Caco-2 (cell line): Measurements from ENCODE around the gene EIF3F. TPM values are rescaled to one million over a fixed set of nuclear protein-coding genes. Genes with fewer than 3 reads are reported as not detected.

Source experiments
- BruUV-seq: library from RNA; stranded (reverse); fragments of 400-500 nt; replicated peaks from 2 replicates; lab custom pipeline; 2021; lab: Mats Ljungman, UMichigan
- CTCF ChIA-PET: fragments of 300-600 bp; sonication (Branson Sonifier 250); formaldehyde crosslinking; loops from one replicate; lab custom pipeline; 2022; ENCODE audit warnings: antibody characterized with exemption; lab: Charles Lee
- POLR2A ChIA-PET: fragments of 300-600 bp; sonication (Branson Sonifier 250); formaldehyde crosslinking; loops from one replicate; lab custom pipeline; 2022; ENCODE audit warnings: antibody characterized with exemption; lab: Charles Lee
- DNase-seq, 2 experiments: peaks; one replicate each; pipeline versions ENCODE4 v3.0.0 to v3.0.0-alpha.2; 2020 to 2022
- H3K27me3 ChIP-seq: replicated peaks from 2 replicates; pipeline ENCODE4 v1.6.0; 2011; ENCODE audit warnings: low read length; ENCODE audit not compliant: control insufficient read depth, insufficient read depth
- H3K36me3 ChIP-seq: 2 replicates; pipeline ENCODE4 v1.5.1; 2011; ENCODE audit warnings: low read length; ENCODE audit not compliant: control insufficient read depth, insufficient read depth
- H3K4me1 ChIP-seq: fragments of 250-450 bp; sonication (Bioruptor Pico); 2 replicates; pipeline ENCODE4 v1.5.1; 2020; ENCODE audit warnings: mild to moderate bottlenecking
- H3K4me3 ChIP-seq: 2 replicates; pipeline ENCODE4 v1.5.1; 2011; ENCODE audit warnings: low read depth, mild to moderate bottlenecking, control low read depth, low read length
- H3K9me3 ChIP-seq: fragments of 250-450 bp; sonication (Bioruptor Pico); 2 replicates; pipeline ENCODE4 v1.5.1; 2020; ENCODE audit warnings: mild to moderate bottlenecking, moderate library complexity
- H3K27ac Mint-ChIP-seq: one replicate; pipeline ENCODE4 v1.8.0; 2022; ENCODE audit warnings: mixed read lengths; ENCODE audit not compliant: unreplicated experiment
- H3K27me3 Mint-ChIP-seq: one replicate; pipeline ENCODE4 v1.8.0; 2022; ENCODE audit warnings: mixed read lengths; ENCODE audit not compliant: insufficient read depth, unreplicated experiment
- H3K36me3 Mint-ChIP-seq: one replicate; pipeline ENCODE4 v1.8.0; 2022; ENCODE audit warnings: mild to moderate bottlenecking, mixed read lengths; ENCODE audit not compliant: insufficient read depth, unreplicated experiment
- H3K4me1 Mint-ChIP-seq: one replicate; pipeline ENCODE4 v1.8.0; 2022; ENCODE audit warnings: low read depth, mixed read lengths; ENCODE audit not compliant: unreplicated experiment
- H3K4me3 Mint-ChIP-seq: one replicate; pipeline ENCODE4 v1.8.0; 2022; ENCODE audit warnings: mild to moderate bottlenecking, moderate library complexity, mixed read lengths; ENCODE audit not compliant: unreplicated experiment
- H3K9me3 Mint-ChIP-seq: one replicate; pipeline ENCODE4 v1.8.0; 2022; ENCODE audit warnings: mixed read lengths; ENCODE audit not compliant: unreplicated experiment
- CTCF ChIP-seq, 2 experiments: fragments of 200-600 bp in 1 of 2; IDR thresholded peaks; 1 replicate in 1 of 2; 2 replicates in 1 of 2; pipeline versions ENCODE4 v1.5.1 to v1.8.0; 2011 to 2022; ENCODE audit warnings: antibody characterized with exemption in 1 of 2, control low read depth in 1 of 2, inconsistent platforms in 1 of 2, low read depth in 1 of 2, low read length in 1 of 2, mild to moderate bottlenecking in 1 of 2, moderate library complexity in 1 of 2; ENCODE audit not compliant: insufficient read depth in 1 of 2, severe bottlenecking in 1 of 2, unreplicated experiment in 1 of 2
- intact Hi-C: fragments of 100-400 bp; cut with micrococcal nuclease; formaldehyde crosslinking; loops from one replicate; pipeline ENCODE4 v1.10.0; 2022; ENCODE audit not compliant: unreplicated experiment
- total RNA-seq: library from RNA; stranded (reverse); gene quantifications from 2 replicates; pipeline ENCODE4 v1.2.3, GENCODE V29; 2022

Gene EIF3F
- total RNA-seq, 1 experiment from 2014 or later, result 315 TPM

GRCh38 chr11:7965386-7965785, 21.8 kb upstream of the EIF3F start, which contains the start of gene NLRP10:
TSS of gene NLRP10 (minus strand) at chr11:7965447. CDS start at chr11:7963495, 1,952 bp downstream.
- Histone ChIP-seq H3K36me3 (no peaks in the 10 kb centered on the region), H3K4me3 (no peak within 1 kb of the TSS), H3K9me3 (no peaks in the 10 kb centered on the region), H3K4me1 (peaks cover 24% of the 10 kb centered on the region), H3K27me3 (no peaks in the 10 kb centered on the region)
- Mint-ChIP-seq H3K27me3 (no peaks in the 10 kb centered on the region), H3K4me1 (peaks cover 22% of the 10 kb centered on the region), H3K27ac (no peak within 1 kb of the TSS), H3K36me3 (no peaks in the 10 kb centered on the region), H3K4me3 (no peak within 1 kb of the TSS), H3K9me3 (peaks cover 9% of the 10 kb centered on the region)
- DNase-seq, result no peak
- intact Hi-C loops, result no loop called here
- no peak for TF ChIP-seq CTCF (IDR thresholded peaks at IDR 0.05; ENCODE audit: insufficient read depth in 1 of 2, low read depth in 1 of 2, low read length in 1 of 2, severe bottlenecking in 1 of 2, unreplicated experiment in 1 of 2)
- BruUV-seq, result no TSS peak
- POLR2A ChIA-PET, result no interaction called here
- CTCF ChIA-PET, result no interaction called here

GRCh38 chr11:7967097-7967496, 20.0 kb upstream of the EIF3F start:
- CTCF ChIA-PET, result no interaction called here
- Mint-ChIP-seq H3K9me3 (no peaks in the 10 kb centered on the region), H3K27ac (peak overlapping the region; percentile 3), H3K4me1 (peaks cover 22% of the 10 kb centered on the region), H3K4me3 (no peak overlapping the region), H3K36me3 (no peaks in the 10 kb centered on the region), H3K27me3 (no peaks in the 10 kb centered on the region)
- no peaks in the 10 kb centered on the region for H3K36me3 ChIP-seq
- no peaks in the 10 kb centered on the region for H3K9me3 ChIP-seq
- no peak overlapping the region for H3K4me3 ChIP-seq
- BruUV-seq, result no TSS peak
- peaks cover 24% of the 10 kb centered on the region for H3K4me1 ChIP-seq
- no peaks in the 10 kb centered on the region for H3K27me3 ChIP-seq
- POLR2A ChIA-PET, result no interaction called here
- TF ChIP-seq CTCF (IDR thresholded peaks at IDR 0.05; ENCODE audit: insufficient read depth in 1 of 2, low read depth in 1 of 2, low read length in 1 of 2, severe bottlenecking in 1 of 2, unreplicated experiment in 1 of 2), result no peak
- intact Hi-C loops, result no loop called here
- DNase-seq, result no peak

- Mint-ChIP-seq H3K27ac (peak overlapping the region; percentile 3), H3K36me3 (no peaks in the 10 kb centered on the region), H3K4me1 (peaks cover 22% of the 10 kb centered on the region), H3K27me3 (no peaks in the 10 kb centered on the region), H3K4me3 (no peak overlapping the region), H3K9me3 (no peaks in the 10 kb centered on the region)
- ChIA-PET CTCF (no interaction called here), POLR2A (no interaction called here)
- Histone ChIP-seq H3K27me3 (no peaks in the 10 kb centered on the region), H3K4me3 (no peak overlapping the region), H3K9me3 (no peaks in the 10 kb centered on the region), H3K4me1 (peaks cover 24% of the 10 kb centered on the region), H3K36me3 (no peaks in the 10 kb centered on the region)
- BruUV-seq, result no TSS peak
- DNase-seq, result no peak
- intact Hi-C loops, result no loop called here
- no peak for TF ChIP-seq CTCF (IDR thresholded peaks at IDR 0.05; ENCODE audit: insufficient read depth in 1 of 2, low read depth in 1 of 2, low read length in 1 of 2, severe bottlenecking in 1 of 2, unreplicated experiment in 1 of 2)
Measured at GRCh38 chr11:7967826-7968225, 19.3 kb upstream of the EIF3F start.
